K562 (cell line): ENCODE data around the gene IGFALS. TPM values are rescaled to one million over a fixed set of nuclear protein-coding genes. Genes with fewer than 3 reads are reported as not detected.

Experiments
- ATF1 ChIP-seq, 2 experiments: fragments of 450-650 bp in 1 of 2; IDR thresholded peaks; 2 replicates each; pipeline ENCODE4 v1.6.1; 2016; ENCODE audit warnings: missing compliant biosample characterization in 1 of 2, missing genetic modification characterization in 1 of 2
- BDP1 ChIP-seq: IDR thresholded peaks from 3 replicates; pipeline ENCODE4 v1.6.1; 2011; ENCODE audit not compliant: insufficient read length, insufficient read depth
- CHCHD3 ChIP-seq: fragments of 250-450 bp; sonication (Bioruptor Pico); IDR thresholded peaks from 2 replicates; pipeline ENCODE4 v2.1.2; 2022; ENCODE audit warnings: mild to moderate bottlenecking
- DPF2 ChIP-seq: fragments of 450-650 bp; IDR thresholded peaks from 2 replicates; pipeline ENCODE4 v1.6.1; 2016
- FOXA1 ChIP-seq: fragments of 450-650 bp; IDR thresholded peaks from 2 replicates; pipeline ENCODE4 v1.6.1; 2016; ENCODE audit warnings: mild to moderate bottlenecking, borderline replicate concordance
- MBD1 ChIP-seq: fragments of 250-450 bp; sonication (Bioruptor Pico); IDR thresholded peaks from 2 replicates; pipeline ENCODE4 v1.8.0; 2022; ENCODE audit warnings: inconsistent platforms
- MTA1 ChIP-seq: fragments of 450-650 bp; IDR thresholded peaks from 2 replicates; pipeline ENCODE4 v1.6.1; 2017; ENCODE audit warnings: borderline replicate concordance
- NCOA1 ChIP-seq: fragments of 450-650 bp; IDR thresholded peaks from 2 replicates; pipeline ENCODE4 v1.6.1; 2016; ENCODE audit warnings: low read depth
- NCOA6 ChIP-seq: fragments of 450-650 bp; IDR thresholded peaks from 2 replicates; pipeline ENCODE4 v1.6.1; 2017; ENCODE audit warnings: mild to moderate bottlenecking
- YBX1 ChIP-seq: fragments of 450-650 bp; IDR thresholded peaks from 2 replicates; pipeline ENCODE4 v1.7.1; 2016; ENCODE audit warnings: mild to moderate bottlenecking
- ZBED1 ChIP-seq: IDR thresholded peaks from 2 replicates; pipeline ENCODE4 v1.6.1; 2014
- ZNF140 ChIP-seq: fragments of 250-450 bp; sonication (Bioruptor Pico); IDR thresholded peaks from 2 replicates; pipeline ENCODE4 v1.8.0; 2021; ENCODE audit warnings: moderate library complexity, mild to moderate bottlenecking, inconsistent platforms
- ZNF184 ChIP-seq: sonication (generic); formaldehyde crosslinking; IDR thresholded peaks from 2 replicates; pipeline ENCODE4 v1.5.0; 2020; ENCODE audit warnings: missing genetic modification reagents
- ZNF274 ChIP-seq: IDR thresholded peaks from 2 replicates; pipeline ENCODE4 v1.6.1; 2011; ENCODE audit warnings: low read depth, mild to moderate bottlenecking, low read length, moderate library complexity, borderline replicate concordance
- ZNF644 ChIP-seq: fragments of 200-800 bp; sonication (Bioruptor generic); IDR thresholded peaks from 2 replicates; pipeline ENCODE4 v1.6.1; 2016; ENCODE audit warnings: low read depth, missing genetic modification characterization, missing compliant biosample characterization
- ZSCAN29 ChIP-seq: fragments of 450-650 bp; IDR thresholded peaks from 2 replicates; pipeline ENCODE4 v1.6.1; 2017
- polyA plus RNA-seq, 8 experiments: library from polyadenylated mRNA; depleted of rRNA in 4 of 8; stranded (reverse) in 5 of 8; unstranded in 3 of 8; fragments of >200 nt; fragmentation: Nextera tagmentation in 2 of 8; fragmentation: Illumina TruSeq in 1 of 8; extraction: Ambion mirVana in 2 of 8; extraction: Trizol in 1 of 8; gene quantifications; 2 replicates each; pipeline versions ENCODE4 v1.2.1 to v1.2.3, GENCODE V29; 2011 to 2014; ENCODE audit warnings: inconsistent platforms in 1 of 8, missing spikeins in 1 of 8
- total RNA-seq, 7 experiments: library from RNA; depleted of rRNA in 6 of 7; stranded (reverse); fragments of >200 nt in 6 of 7; fragmentation: Illumina TruSeq in 2 of 7; extraction: Trizol in 2 of 7; gene quantifications; 2 replicates each; pipeline versions ENCODE4 v1.2.1 to v1.2.3, GENCODE V29; 2011 to 2021; ENCODE audit warnings: low replicate concordance in 1 of 7
- TF ChIP-seq, protein P1 (sequence below): fragments of 450-650 bp; IDR thresholded peaks from 2 replicates; pipeline ENCODE4 v1.6.1; 2014; ENCODE audit warnings: low read depth, mild to moderate bottlenecking, moderate library complexity, borderline replicate concordance
- TF ChIP-seq, protein P2 (sequence below): IDR thresholded peaks from 2 replicates; pipeline ENCODE4 v1.6.1; 2016; ENCODE audit warnings: missing genetic modification characterization, missing compliant biosample characterization
- TF ChIP-seq, protein P3 (sequence below): sonication (generic); formaldehyde crosslinking; IDR thresholded peaks from 2 replicates; pipeline ENCODE4 v1.9.0; 2022; ENCODE audit warnings: mild to moderate bottlenecking, missing genetic modification reagents

The IGFALS gene
- total and polyA plus RNA-seq, 9 of the 15 experiments (the other 6 are each of a cell fraction or from before 2014, with no cell fraction given): not detected

DNA sequence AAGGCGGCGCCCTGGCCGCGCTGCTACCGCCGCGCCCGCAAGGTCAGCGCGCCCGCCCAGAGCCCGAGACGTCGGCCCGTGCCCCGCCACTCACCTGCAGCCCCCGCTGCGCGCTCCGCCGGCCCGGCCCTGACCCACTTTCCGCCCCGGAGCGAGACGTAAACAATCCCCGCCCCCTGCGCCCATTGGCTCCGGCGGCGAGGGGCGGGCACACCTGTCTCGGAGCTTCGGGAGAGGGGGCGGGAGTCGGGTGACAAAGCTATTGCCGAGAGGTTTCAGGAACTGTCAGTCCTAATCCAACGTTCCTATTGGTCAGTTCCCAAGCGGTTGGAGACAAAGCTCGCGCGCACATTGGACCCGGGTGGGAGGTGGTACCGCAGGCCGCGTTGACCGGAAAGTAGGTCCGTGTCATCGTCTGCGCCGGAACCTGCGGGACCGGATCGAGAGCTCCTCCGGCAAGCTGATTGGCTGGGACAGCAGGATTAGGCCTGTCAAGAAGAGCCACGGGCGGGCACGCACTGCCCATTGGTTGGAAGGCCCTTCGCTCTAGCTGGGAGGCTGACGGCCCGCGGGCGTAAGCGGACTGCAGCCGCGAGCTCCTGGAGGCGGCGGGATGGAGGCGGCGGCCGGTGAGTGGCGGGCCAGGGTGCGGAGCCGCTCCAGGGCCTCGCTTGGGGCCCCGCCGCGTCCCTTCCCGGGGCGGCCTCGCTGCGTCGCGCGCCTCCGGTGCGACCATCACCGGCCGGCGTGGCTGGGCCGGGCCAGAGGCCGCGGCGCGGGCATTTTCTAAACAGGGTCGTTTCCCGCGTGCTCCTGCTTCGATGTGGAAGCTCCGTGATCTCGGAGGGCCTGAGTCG, 10.9 kb downstream of the IGFALS start, which contains the start of the genes NUBP2 and SPSB3 (continued):
- TF ChIP-seq ZNF140: no peak
- no peak for TF ChIP-seq NCOA1
- no peak for TF ChIP-seq YBX1
- TF ChIP-seq NCOA6: no peak
- TF ChIP-seq ZNF184 (CRISPR knock-in tag): no peak
- no peak for TF ChIP-seq FOXA1
- TF ChIP-seq, protein P1, sequence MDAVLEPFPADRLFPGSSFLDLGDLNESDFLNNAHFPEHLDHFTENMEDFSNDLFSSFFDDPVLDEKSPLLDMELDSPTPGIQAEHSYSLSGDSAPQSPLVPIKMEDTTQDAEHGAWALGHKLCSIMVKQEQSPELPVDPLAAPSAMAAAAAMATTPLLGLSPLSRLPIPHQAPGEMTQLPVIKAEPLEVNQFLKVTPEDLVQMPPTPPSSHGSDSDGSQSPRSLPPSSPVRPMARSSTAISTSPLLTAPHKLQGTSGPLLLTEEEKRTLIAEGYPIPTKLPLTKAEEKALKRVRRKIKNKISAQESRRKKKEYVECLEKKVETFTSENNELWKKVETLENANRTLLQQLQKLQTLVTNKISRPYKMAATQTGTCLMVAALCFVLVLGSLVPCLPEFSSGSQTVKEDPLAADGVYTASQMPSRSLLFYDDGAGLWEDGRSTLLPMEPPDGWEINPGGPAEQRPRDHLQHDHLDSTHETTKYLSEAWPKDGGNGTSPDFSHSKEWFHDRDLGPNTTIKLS: peak; percentile 90
- no peak for TF ChIP-seq ZNF274
- TF ChIP-seq ZBED1: no peak
- no peak for TF ChIP-seq CHCHD3 (CRISPR knock-in tag)
- TF ChIP-seq, protein P2, sequence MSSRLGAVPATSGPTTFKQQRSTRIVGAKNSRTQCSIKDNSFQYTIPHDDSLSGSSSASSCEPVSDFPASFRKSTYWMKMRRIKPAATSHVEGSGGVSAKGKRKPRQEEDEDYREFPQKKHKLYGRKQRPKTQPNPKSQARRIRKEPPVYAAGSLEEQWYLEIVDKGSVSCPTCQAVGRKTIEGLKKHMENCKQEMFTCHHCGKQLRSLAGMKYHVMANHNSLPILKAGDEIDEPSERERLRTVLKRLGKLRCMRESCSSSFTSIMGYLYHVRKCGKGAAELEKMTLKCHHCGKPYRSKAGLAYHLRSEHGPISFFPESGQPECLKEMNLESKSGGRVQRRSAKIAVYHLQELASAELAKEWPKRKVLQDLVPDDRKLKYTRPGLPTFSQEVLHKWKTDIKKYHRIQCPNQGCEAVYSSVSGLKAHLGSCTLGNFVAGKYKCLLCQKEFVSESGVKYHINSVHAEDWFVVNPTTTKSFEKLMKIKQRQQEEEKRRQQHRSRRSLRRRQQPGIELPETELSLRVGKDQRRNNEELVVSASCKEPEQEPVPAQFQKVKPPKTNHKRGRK (tag): no peak
- TF ChIP-seq ZNF644: no peak
- TF ChIP-seq MBD1 (CRISPR knock-in tag): no peak
- peak; percentile 99 for TF ChIP-seq MTA1
- TF ChIP-seq BDP1: no peak
- peak; percentile 77 for TF ChIP-seq ATF1 (CRISPR knock-in tag; IDR thresholded peaks at IDR 0.05)
- peak; percentile 99 for TF ChIP-seq ATF1 (tag; IDR thresholded peaks at IDR 0.05)
- TF ChIP-seq, protein P3, sequence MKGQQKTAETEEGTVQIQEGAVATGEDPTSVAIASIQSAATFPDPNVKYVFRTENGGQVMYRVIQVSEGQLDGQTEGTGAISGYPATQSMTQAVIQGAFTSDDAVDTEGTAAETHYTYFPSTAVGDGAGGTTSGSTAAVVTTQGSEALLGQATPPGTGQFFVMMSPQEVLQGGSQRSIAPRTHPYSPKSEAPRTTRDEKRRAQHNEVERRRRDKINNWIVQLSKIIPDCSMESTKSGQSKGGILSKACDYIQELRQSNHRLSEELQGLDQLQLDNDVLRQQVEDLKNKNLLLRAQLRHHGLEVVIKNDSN (CRISPR knock-in tag): 0 out of 2 replicates have a peak, but pooled peaks have one; percentile 18
- no peak for TF ChIP-seq DPF2
- TF ChIP-seq ZSCAN29: no peak
